Activated T-cell treated with anti-CD3 and anti-CD28 coated beads for 24 hours (primary cell): ENCODE data around the gene SLC12A8.
"Not testable (repeated sequence)": the region's sequence is repeated elsewhere in the genome, so short reads cannot be mapped to it uniquely, and the experiment has no call there.

Source experiments
- DNase-seq: peaks from one replicate; pipeline ENCODE4 v3.0.0-alpha.2; 2020; ENCODE audit warnings: low read depth

Gene SLC12A8

DNA sequence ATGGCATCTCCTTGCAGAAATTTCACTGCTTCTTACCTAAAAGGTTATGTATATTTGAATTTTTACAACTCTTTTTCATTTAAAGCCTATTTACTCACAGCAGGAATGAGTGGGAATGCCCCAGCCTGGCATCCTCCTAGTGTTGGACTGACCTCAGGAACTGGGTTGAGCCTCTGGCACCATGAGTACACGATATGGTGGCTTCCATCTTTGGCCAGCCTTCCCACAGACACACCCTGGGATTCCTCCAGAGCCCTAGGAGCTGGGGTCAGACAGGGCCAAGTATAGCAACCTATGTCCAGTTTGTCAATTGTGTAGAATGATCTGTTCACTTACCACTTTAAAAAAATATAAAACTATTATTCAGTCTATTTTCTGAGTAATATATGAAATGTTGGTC, 99.6 kb downstream of the SLC12A8 start:
- no peak for DNase-seq

DNA sequence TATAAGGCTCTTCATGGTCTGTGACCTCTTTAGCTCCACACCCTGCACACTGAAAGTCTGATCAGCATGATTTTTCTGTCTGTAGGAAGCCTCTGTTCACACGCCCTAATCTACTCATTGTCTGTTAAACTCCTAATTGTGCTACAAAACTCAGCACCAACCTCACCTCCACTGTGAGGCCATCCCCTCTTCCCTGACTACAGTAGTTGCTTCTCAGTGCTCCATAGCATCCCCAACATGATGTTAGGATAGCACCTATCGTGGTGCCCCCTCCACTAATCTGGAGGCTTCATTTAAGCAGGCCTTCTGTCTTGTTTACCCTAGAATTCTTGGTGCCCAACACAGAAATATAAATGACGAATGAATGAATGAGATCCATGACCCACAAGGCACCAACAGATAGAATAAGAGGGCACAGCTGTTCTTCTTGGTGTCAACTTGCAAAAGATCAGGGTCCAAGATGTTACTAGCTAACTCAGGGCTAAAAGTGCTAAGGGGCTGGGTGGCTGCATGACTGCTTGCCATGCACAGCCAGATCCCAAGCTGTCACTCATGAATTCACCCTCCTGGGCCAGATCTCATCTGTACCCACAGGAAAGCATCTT, 101.6 kb downstream of the SLC12A8 start:
- no peak for DNase-seq

DNA sequence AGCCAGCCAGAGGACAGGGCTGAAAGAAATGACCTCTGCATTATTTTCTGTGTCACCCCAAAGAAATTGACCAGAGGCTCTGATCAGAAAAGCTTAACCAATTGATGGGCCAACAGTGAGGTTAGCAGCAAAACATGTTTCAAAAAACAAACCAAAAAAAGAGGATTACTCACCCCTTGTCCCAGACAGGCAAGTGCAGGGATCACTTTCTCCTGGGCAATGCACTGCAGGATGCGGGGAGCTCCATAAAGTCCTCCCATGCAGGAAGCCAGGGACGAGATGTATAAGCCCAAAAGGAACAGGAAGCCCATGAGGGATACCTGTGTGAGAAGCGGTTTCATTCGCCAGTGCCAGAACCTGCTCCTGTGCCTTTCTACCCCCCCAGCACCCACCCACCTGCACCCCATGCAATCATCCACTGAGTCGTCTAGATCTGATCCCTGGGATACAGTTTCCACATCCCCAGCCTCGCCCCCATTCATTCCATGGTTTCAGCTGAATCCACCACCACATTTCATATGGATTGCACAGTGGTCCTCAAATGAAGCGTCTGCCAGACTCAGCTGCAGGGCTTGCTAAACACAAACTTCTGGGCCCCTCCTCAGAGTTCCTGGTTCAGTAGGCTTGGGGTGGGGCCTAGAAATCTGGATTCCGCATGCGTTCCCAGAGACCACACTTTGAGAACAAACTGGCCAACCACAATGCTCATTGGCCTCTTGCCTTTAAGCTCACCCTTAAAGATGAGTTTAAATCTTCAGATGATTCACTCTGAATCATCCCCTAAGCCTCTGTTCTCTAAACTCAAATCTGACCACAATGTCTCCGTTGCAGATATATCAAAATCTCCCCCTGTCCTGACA, 102.3 kb downstream of the SLC12A8 start:
- DNase-seq: no peak

DNA sequence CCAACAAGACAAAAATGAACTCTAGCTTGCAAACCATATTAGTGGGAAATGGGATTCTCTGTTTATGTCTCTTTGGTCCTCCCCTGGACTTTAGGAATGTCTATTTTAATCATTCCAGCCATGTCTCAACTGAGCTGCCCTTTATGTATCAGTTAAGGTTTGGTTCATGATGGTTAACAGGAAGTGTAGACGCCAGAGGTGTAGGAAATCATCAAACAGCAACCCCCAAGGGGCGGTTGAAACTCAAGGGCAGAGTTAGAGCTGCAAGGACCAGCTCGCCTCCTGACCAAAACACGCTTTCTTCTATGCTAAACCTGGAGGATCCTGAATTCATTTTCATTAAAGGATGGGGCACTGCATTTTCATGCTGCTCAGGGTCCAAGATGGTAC, 103.0 kb downstream of the SLC12A8 start:
- DNase-seq: no peak

DNA sequence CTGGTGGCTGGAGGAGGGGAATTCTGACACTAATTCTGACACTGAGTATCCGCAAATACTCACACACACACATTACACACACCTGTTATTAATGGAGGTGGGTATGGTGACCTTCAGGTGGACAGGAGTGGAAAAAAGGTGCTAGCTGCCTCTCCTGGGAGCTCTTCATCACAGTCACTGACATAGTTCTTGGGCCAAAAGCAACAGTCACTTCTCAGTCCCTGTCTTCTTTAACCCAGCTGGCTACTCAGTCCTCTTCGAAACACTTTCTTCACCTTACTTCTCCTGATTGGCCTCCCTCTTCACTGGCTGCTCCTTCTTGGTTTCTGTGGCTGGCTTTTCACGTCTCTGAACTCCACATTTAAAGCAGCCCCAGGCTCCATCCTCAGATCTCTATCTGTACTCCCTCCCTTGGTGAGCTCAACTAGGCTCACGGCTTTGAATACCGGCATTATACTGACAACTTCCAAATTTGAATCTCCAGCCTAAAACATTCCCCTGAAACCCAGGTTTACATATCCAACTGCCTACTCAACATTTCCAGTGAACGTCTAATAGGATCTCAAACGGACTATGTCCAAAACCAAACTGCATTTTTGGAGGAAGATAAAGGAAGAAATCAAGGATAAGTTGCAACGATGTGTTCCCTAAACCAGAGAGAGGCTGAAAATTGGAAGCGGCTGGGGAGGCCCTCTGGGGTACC, 103.6 kb downstream of the SLC12A8 start:
- no peak for DNase-seq

DNA sequence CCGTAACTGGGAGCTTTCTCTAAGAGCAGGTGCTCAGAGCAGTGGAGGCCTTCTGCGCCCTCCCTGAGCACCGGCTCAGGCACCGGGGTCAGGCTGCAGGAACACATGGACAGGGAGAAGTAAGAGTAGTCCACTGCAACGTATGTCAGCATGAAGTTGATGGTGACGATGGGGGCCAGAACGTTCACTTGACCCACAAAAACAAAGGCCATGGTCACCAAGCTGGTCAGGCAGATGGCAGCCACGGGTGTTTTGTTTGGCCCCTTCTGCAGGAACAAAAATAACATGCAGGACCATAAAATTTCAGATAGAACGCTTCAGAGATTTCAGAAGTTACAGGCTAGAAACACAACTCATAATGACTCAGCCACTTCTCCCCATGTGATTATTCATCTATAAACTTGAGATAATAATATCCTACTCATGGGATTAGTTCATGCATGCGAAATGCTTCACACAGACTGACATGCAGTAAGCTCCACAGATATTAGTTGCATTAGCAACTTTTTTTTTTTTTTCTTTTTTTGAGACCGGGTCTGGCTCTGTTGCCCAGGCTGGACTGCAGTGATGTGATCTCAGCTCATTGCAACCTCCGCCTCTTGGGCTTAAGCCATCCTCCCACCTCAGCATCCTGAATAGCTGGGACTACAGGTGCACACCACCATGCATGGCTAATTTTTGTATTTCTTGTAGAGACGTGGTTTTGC, 104.5 kb downstream of the SLC12A8 start:
- no peak for DNase-seq

DNA sequence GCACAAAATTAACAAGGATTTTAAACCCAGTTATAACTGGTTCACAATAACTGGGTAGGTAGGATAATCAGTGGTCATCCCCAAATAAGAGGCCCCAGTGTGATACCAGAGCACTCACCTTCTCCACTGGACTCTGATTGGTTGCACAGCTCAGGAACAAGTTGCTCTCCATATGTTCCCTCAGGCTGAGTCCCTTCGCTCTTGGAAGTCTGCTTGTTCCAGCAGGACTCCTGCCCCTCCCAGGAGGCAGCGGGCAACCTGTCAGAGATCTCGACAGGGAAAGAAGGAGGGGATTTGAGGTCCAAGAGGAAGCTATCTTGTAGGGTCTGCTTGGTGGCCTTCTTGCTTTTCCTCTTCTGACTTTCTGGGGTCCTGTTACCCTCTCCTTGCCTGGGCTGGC, 105.2 kb downstream of the SLC12A8 start:
- DNase-seq: no peak

DNA sequence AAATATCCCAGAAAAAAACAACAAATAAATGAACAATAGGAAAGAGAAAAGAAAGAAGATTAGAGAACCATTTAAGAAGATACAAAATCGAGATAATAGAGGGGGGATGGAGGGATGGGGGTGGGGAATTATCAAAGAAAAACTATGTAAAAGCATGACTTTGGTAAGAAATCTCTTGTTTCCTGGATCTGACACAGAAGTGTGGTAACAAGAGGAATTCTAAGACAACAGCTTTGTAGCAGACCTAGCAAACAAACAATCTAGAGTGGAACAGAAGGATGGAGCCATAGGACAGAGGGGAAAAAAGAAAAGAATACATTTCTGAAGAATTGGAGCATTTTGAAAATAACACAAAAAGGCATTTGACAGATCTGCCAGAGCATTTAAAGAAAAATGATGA, 107.4 kb downstream of the SLC12A8 start:
- no peak for DNase-seq

DNA sequence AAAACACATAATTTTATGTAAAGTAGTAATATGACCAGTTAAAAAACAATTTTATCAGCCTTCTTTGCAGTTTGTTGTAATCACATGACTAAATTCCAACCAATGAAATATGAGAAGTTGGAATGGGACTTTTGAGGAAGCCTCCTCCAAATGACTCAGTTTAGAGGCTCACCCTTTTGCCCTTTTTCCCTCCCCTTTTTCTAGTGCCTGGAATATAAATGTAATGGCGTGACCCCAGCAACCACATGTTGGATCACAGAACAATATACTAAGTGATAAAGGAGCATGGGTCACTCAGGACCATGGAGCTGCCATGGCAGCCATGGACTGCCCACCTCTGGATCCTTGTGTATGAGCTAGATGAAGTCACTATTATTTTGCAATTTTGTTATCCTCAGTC, 107.9 kb downstream of the SLC12A8 start:
- no peak for DNase-seq

- no peak for DNase-seq
Measured at GRCh38 chr3:125103406-125103805, 109.1 kb downstream of the SLC12A8 start.

DNA sequence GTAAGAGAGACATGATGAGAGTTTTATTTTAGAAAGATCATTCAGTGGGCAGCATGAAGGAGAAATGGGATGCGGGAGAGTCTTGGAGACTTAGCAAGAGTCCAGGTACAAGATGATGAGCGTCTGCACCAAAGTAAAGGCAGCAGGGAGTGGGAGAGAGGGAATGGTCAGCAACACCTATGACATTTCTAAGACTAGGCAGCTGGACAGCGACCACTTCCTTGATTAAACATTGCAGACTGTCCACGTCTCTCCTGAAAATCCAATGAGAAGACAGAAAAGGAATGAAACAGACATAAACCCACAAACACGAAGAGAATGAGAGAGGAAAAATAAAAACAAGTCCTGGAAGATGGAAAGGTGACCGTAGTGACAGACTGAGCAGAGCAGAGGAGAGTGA, 110.1 kb downstream of the SLC12A8 start:
- no peak for DNase-seq

DNA sequence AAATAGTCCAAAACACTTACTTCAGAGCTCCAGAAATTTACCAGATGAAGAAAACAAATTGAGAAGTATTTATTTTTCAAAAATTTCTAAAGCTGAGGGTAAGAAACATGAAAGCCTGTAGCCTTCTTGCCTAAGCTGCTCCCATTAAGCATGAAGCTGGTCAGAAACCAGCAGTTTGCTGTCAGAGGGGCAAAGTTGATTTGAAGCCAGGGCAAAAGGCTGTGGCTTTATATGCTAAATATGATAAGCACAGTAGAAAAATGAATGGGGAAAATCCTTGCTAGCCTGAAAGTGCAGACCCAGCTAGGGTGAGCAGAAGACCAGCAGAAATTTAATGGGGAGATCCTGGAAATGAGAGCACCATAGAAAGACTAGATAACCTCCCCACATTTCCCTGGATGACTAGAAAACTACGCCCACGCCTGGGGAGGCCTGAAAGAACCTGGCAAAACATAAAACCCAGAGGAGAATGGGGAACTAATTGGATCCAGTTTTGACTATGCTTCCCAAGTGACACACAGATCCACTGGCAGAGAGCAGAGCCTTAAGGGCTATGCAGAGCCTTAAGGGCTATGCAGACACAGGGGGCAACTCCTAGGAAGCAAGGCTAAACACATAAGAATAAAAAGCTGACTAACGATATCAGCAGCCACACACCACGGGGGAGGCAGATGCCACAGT, 113.8 kb downstream of the SLC12A8 start:
- DNase-seq: no peak

DNA sequence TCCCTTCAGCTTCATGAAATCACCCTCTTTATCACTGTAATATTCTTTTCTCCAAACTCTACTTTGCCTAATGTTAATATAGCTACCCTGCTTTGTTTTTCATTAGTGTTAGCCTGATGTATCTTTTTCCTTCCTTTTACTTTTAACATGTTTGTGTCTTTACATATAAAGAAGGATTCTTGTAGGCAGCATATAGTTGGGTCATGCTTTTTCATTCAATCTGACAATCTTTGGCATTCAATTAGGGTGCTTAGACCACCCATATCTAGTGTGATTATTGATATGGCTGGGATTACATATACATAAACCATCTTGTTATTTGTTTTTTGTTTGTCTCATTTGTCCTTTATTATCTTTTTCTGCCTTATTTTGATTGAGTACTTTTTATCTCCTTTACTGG, 121.9 kb downstream of the SLC12A8 start:
- DNase-seq: no peak

DNA sequence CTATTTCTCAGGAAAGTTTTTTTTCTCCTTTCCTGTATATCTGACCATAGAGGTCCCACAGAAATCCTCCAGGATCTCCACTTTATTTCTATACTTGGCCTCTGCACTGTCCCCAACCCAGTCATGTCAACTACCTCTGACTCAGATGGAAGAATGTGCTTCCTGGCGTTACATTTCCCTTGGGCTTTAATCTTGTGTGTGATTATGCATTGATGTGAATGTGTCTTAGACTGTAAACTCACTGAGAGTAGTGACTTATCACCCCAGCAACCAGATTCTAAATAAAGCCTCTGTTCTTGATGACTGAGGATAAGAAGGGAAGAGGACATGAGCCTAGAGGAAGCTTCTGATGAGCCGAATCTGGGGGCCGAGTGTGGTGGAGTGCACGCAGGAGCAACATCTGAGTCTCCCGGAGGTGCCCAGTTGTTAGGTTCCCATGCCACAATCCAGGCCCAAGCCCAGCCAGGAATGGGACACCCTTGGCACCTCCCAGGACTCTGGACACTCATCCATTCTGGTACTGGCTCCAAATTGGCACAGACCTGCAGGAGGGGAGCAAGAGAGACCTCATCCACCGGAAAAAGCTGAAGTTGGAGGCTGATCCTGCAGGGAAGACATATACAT, 124.7 kb downstream of the SLC12A8 start:
- DNase-seq: no peak

- DNase-seq: no peak
Measured at GRCh38 chr3:125085166-125085565, 127.4 kb downstream of the SLC12A8 start.

GRCh38 chr3:125083776-125084175, 128.8 kb downstream of the SLC12A8 start:
- DNase-seq: no peak

GRCh38 chr3:125082339-125082738, 130.2 kb downstream of the SLC12A8 start:
- not testable (repeated sequence) for DNase-seq

DNA sequence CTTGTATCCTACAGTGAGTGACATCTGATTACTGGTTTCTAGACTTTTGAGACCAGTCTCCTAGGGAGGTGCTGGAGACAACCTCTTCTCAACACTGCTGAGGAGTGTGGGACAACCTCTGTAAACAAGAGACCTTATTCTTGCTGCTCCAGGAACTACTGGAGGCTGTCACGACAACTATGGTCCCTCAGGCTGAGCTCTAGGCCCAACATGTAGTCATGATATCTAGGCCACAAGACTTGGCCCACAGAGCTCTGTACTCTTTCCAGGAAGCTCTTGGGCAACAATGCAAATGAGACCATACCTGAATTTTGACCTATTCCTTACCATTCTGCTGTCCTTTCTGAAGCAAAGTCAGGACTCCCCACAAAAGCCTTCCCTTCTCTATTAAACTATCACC, 132.5 kb downstream of the SLC12A8 start:
- no peak for DNase-seq

GRCh38 chr3:125079675-125080045, 132.9 kb downstream of the SLC12A8 start:
- DNase-seq: no peak

- DNase-seq: no peak
Measured at GRCh38 chr3:125078951-125079674, 133.4 kb downstream of the SLC12A8 start.

GRCh38 chr3:125077864-125078263, 134.7 kb downstream of the SLC12A8 start:
- DNase-seq: no peak
